A673 (cell line): ENCODE data around the gene DMD. TPM values are rescaled to one million over a fixed set of nuclear protein-coding genes. Genes with fewer than 3 reads are reported as not detected.

Source experiments
- BruUV-seq: library from RNA; stranded (reverse); fragments of 400-500 nt; replicated peaks from 2 replicates; lab custom pipeline; 2021; lab: Mats Ljungman, UMichigan
- CTCF ChIA-PET: fragments of 300-600 bp; sonication (Branson Sonifier 250); formaldehyde crosslinking; loops from one replicate; lab custom pipeline; 2022; ENCODE audit warnings: antibody characterized with exemption; lab: Charles Lee
- POLR2A ChIA-PET: fragments of 300-600 bp; sonication (Branson Sonifier 250); formaldehyde crosslinking; loops from one replicate; lab custom pipeline; 2022; ENCODE audit warnings: antibody characterized with exemption; ENCODE audit not compliant: low non-redundant PET; lab: Charles Lee
- DNase-seq: peaks from one replicate; pipeline ENCODE4 v3.0.0-alpha.2; 2015; ENCODE audit warnings: low spot score
- H3K27ac ChIP-seq: fragments of 200-600 bp; sonication (generic); 2 replicates; pipeline ENCODE4 v1.5.1; 2016; ENCODE audit warnings: mixed run types, low read depth, mild to moderate bottlenecking, mixed read lengths, antibody characterized with exemption, low read length; ENCODE audit not compliant: poor library complexity, severe bottlenecking
- H3K27me3 ChIP-seq: fragments of 200-600 bp; sonication (generic); replicated peaks from 2 replicates; pipeline ENCODE4 v1.6.1; 2017; ENCODE audit warnings: mixed run types, low read depth, mild to moderate bottlenecking, mixed read lengths, antibody characterized with exemption, low read length; ENCODE audit not compliant: insufficient read depth, poor library complexity
- H3K36me3 ChIP-seq: fragments of 200-600 bp; sonication (generic); 2 replicates; pipeline ENCODE4 v1.6.1; 2016; ENCODE audit warnings: mixed run types, mild to moderate bottlenecking, mixed read lengths, antibody characterized with exemption, low read length; ENCODE audit not compliant: insufficient read depth, poor library complexity, severe bottlenecking
- H3K4me1 ChIP-seq: fragments of 200-600 bp; sonication (generic); 2 replicates; pipeline ENCODE4 v1.6.1; 2017; ENCODE audit warnings: mixed run types, mild to moderate bottlenecking, mixed read lengths, antibody characterized with exemption, low read length; ENCODE audit not compliant: insufficient read depth, poor library complexity, severe bottlenecking
- H3K4me3 ChIP-seq: fragments of 200-600 bp; sonication (generic); 2 replicates; pipeline ENCODE4 v1.5.1; 2016; ENCODE audit warnings: low read depth, mixed run types, mild to moderate bottlenecking, mixed read lengths, low read length; ENCODE audit not compliant: poor library complexity, severe bottlenecking
- H3K9me3 ChIP-seq: fragments of 200-600 bp; sonication (generic); 2 replicates; pipeline ENCODE4 v1.6.1; 2016; ENCODE audit warnings: mixed run types, low read depth, mild to moderate bottlenecking, mixed read lengths, antibody characterized with exemption, low read length; ENCODE audit not compliant: poor library complexity, severe bottlenecking
- EZH2 ChIP-seq: fragments of 200-600 bp; sonication (generic); IDR thresholded peaks from 2 replicates; pipeline ENCODE4 v1.6.1; 2017; ENCODE audit warnings: borderline replicate concordance, low read depth, mild to moderate bottlenecking, mixed read lengths, antibody characterized with exemption, low read length; ENCODE audit not compliant: poor library complexity, severe bottlenecking
- intact Hi-C: fragments of 100-400 bp; cut with micrococcal nuclease; formaldehyde crosslinking; loops from one replicate; pipeline ENCODE4 v1.10.0; 2022; ENCODE audit not compliant: unreplicated experiment
- total RNA-seq: library from RNA; stranded (reverse); gene quantifications from 2 replicates; pipeline ENCODE4 v1.2.3, GENCODE V29; 2021
- TF ChIP-seq, protein P1 (sequence below): fragments of 300-800, 200-600 bp; sonication (generic); conservative IDR thresholded peaks from 2 replicates; pipeline ENCODE4 v1.5.1; 2017; ENCODE audit warnings: low read depth, mild to moderate bottlenecking, antibody characterized with exemption, low read length, moderate library complexity, mixed read lengths

DMD gene
- total RNA-seq, 1 experiment from 2014 or later, result 5.4 TPM

GRCh38 chrX:32839781-32840180 lies 371.6 kb downstream of the DMD start:
- H3K36me3 ChIP-seq, result no peaks in the 10 kb centered on the region
- no peak for DNase-seq
- no peak overlapping the region for H3K27ac ChIP-seq
- BruUV-seq, result no TSS peak
- no peak overlapping the region for H3K4me3 ChIP-seq
- intact Hi-C loops, result no loop called here
- no peaks in the 10 kb centered on the region for H3K9me3 ChIP-seq
- no peaks in the 10 kb centered on the region for H3K4me1 ChIP-seq
- H3K27me3 ChIP-seq, result no peaks in the 10 kb centered on the region
- TF ChIP-seq EZH2, result no peak
- TF ChIP-seq, protein P1, sequence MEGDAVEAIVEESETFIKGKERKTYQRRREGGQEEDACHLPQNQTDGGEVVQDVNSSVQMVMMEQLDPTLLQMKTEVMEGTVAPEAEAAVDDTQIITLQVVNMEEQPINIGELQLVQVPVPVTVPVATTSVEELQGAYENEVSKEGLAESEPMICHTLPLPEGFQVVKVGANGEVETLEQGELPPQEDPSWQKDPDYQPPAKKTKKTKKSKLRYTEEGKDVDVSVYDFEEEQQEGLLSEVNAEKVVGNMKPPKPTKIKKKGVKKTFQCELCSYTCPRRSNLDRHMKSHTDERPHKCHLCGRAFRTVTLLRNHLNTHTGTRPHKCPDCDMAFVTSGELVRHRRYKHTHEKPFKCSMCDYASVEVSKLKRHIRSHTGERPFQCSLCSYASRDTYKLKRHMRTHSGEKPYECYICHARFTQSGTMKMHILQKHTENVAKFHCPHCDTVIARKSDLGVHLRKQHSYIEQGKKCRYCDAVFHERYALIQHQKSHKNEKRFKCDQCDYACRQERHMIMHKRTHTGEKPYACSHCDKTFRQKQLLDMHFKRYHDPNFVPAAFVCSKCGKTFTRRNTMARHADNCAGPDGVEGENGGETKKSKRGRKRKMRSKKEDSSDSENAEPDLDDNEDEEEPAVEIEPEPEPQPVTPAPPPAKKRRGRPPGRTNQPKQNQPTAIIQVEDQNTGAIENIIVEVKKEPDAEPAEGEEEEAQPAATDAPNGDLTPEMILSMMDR, result no peak
- POLR2A ChIA-PET, result no interaction called here
- CTCF ChIA-PET, result no interaction called here

GRCh38 chrX:32825009-32825408 lies 386.3 kb downstream of the DMD start:
- TF ChIP-seq, protein P1, result no peak
- TF ChIP-seq EZH2, result no peak
- Histone ChIP-seq H3K4me1 (no peaks in the 10 kb centered on the region), H3K4me3 (no peak overlapping the region), H3K36me3 (no peaks in the 10 kb centered on the region), H3K9me3 (no peaks in the 10 kb centered on the region), H3K27me3 (no peaks in the 10 kb centered on the region), H3K27ac (no peak overlapping the region)
- ChIA-PET POLR2A (no interaction called here), CTCF (no interaction called here)
- no peak for DNase-seq
- BruUV-seq, result no TSS peak
- intact Hi-C loops, result no loop called here

GRCh38 chrX:32804034-32804433 lies 407.3 kb downstream of the DMD start:
- H3K4me3 ChIP-seq, result no peak overlapping the region
- CTCF ChIA-PET, result no interaction called here
- no peaks in the 10 kb centered on the region for H3K9me3 ChIP-seq
- no peak for TF ChIP-seq EZH2
- TF ChIP-seq, protein P1, result no peak
- no peaks in the 10 kb centered on the region for H3K4me1 ChIP-seq
- POLR2A ChIA-PET, result no interaction called here
- BruUV-seq, result no TSS peak
- no peaks in the 10 kb centered on the region for H3K27me3 ChIP-seq
- no peak overlapping the region for H3K27ac ChIP-seq
- intact Hi-C loops, result no loop called here
- H3K36me3 ChIP-seq, result no peaks in the 10 kb centered on the region
- DNase-seq, result no peak
